NCI-H2227 treated with DMSO at 0.1 percent for 48 hours (cell line): ENCODE results near the gene GRIK5.

Experiments used
- DNase-seq: peaks from one replicate; lab custom pipeline; 2025; lab: John Stamatoyannopoulos, UW

The GRIK5 gene

DNA sequence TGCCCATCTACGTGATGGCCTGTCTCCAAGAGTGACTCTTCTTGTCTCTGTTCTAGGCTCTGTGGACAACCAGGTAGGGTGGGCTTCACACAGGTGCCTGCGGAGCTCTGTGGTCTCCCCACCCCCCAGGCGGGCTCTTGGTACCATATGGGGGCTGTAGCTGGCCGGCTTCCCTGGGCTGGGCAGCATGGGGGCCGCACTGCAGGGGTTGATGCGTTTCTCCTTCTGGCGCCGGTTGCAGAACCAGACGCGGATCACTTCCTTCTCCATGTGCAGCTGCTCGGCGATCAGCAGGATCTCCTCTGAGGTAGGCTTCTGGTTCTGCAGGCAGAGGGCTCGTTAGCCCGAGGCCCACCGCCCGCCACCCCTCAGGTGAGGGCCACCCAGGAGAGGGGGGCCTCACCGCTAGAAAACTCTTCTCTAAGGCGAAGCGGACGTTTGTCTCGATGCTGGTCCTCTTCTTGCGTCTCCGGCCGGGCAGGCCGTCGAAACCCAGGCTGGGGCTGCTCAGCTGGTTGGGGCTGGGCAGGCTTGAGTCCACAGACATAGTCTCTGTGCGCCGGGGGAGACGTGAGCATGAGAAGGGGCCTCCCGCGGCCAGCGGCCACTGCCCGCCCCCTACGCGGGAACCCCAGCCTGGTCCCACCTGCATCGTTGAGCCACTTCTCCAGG lies 25.3 kb upstream of the GRIK5 start:
- no peak for DNase-seq

DNA sequence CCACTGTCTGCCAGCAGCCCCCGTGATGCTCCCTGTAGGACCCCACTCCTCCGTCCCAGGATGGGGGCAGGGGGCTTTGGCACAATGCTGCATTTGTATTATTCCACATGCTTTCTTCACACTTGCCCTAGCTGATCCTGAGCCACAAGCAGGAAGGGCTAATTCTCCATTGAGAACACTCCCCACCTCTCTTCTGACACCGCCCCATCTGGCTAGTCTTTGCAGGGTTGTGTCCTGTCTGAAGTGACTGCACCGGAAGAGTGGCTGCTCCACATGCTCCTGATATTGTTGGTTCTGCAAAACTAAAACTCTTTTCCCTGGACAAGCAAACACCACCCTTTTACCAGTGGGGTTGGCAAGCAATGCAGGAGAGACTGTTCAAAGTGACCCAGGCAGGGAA lies 23.9 kb upstream of the GRIK5 start:
- DNase-seq: no peak

DNA sequence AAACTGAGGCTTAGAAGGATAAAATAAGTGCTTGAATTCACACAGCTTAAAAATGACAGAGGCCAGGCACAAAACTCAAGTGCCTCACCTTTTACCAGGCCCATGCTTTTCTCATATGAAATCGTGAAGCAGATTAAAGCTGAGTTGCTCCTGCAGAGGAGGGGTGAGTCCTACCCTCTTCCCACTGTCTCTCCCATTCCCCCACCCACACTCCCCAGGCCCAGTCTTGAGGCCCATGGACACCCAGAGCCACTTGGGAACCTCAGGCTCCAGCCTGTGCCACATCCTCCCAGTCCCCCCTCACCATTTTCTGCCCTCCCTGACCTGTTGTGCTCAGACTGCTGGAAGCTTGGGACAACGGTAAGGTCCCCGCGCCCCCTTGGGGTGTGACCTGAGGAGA lies 23.5 kb upstream of the GRIK5 start:
- DNase-seq: no peak

DNA sequence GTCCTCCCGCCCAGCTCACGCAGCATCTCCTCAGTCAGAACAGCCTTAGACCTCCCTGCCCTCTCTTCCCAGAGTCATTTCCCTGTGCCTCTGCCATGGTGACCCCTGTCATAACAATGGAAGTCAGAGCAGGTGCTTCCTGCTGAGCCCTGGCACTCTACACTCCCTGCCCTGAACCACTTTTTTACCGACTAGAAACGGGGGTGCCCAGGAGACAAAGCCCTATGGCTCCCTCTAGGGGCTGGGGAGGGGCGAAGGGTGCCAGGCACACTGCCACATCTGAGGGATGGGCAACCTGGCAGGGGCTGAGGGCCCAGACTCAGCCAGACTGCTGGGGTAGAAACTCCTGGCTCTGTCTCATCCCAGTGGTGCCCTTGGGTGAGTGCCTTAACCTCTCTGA lies 22.3 kb upstream of the GRIK5 start:
- no peak for DNase-seq

DNA sequence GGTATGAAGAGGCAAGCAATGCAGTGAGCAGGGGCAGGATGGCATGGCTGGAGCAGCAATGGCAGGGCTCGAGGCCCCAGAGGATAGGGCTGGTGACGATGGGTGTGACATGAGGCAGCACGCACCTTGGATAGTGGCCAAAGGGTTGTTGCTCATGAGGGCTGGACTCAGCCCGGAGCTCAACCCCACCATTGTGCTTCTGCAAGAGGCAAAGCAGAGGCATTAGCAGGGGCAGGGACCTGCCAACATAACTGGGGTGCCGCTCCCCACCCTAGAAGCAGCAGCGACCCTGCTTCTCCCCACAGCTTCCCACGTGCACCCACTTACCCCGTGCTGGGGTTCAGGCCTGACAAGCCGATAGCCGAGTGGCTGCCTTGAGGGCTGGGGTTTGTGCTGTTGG lies 21.7 kb upstream of the GRIK5 start:
- no peak for DNase-seq

DNA sequence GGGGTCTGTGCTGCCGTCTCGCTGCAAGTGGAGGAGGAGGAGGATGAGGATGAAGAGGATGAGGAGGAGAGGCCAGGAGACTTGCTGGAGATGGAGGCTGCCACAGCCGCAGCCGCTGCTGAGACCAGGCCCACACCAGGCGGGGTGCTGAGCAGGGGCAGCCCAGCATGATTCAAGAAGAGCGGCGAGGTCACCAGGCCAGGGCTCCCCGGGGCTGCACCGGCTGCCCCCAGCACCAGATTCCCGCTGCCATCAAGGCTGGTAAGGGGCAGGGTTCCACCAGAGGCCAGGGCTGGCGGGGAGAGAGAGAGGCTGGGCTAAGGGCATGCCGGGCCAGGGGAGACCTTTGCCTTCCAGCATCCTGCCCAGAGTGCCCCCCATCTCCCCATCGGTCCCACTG lies 21.3 kb upstream of the GRIK5 start:
- DNase-seq: no peak

DNA sequence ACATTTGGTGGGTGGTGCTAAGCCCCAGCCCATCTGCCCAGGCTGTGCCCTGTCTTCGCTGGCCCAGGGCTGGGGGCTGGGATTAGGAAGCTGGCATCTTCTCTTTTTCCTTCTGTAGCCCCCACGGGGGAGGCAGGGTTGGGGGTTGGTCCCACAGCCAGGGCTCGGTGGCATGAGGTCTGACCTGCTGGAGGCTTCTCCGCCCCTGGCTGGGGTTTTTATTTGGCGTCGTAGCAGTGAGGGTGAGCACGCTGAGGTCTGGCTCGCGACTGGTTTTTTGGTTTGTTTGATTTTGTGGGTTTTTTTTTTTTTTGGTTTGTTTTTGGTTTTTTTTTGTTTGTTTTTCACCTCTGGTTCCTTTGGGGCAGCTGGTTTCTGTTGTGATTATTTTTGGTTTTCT lies 20.7 kb upstream of the GRIK5 start:
- DNase-seq: no peak

DNA sequence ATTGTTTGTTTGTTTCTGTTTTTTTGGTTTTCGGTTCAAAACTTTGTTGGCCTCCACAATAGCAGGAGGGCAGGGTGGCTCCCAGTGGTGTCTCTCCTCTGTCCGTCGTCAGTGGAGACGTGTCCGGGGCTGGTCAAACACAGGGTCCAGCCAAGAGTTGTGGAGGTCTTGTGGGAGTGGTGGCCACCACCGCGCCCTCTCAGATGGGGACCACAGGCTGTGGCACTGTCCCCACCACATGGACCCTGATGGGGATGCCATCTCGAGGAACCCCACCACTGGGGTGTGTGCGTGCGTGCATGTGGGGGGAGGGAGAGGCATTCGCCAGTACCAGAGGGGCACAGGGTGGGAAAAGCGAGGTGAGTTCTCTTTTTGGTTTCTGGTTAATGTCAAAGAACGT lies 19.8 kb upstream of the GRIK5 start:
- no peak for DNase-seq

DNA sequence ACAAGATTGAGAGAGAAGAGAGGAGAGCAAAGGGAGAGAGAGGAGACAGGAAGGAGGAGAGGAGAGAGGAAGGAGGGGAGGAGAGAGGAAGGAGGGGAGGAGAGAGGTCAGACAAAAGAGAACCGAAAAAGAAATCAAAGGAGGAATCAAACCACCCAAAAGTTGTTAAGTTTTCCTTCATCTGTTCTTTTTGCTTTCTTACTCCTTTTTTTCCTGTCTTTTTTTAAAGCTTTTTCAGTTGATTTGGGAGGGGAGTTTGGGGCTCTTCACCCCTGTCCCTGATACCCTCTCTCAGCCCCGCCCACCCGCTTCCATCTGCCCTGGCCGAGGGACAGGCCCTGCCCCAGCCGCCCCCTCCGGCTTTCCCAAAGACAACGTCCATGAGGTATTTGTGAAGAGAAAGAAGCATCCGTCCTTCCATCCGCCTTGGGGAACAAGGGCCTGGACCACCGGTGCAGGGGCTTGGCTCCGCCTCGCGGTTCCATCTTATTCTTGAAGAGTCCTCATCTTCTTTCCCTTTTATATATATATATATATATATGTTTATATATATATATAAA lies 19.3 kb upstream of the GRIK5 start:
- no peak for DNase-seq

DNA sequence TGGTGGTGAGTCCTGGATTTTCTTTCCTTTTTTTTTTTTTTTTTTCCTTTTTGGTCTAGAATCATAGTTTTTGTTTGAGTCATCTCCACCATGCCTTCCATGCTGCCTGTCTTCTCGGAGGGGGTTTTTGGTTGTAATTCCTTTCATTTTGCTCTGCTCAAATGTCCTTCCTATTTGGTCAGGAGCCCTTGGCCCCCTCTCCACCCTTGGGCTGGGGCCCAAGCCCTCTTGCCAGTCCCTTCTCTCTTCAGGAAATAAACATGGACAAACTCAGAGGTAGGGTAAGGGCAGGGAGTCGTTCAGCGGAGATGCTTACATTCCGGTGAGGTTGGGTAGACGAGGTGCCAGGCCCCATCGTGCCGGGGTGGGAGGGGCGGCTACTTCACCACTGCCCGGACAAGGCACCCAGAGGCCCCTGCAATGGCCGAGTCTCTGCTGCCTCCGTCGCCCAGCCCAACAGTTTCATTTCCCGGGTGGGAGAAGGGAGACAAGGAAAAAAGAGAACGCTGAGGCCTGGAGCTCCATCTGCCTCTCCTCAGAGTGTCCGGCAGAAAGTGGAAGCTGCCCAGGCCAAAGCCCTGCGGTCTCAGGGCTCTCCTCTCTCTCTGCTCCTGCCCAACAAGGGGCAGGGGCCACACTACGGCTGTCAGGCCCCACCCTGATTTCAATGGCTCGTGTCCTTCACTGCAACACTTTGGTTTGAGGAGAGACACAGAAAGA lies 18.6 kb upstream of the GRIK5 start:
- DNase-seq: no peak

DNA sequence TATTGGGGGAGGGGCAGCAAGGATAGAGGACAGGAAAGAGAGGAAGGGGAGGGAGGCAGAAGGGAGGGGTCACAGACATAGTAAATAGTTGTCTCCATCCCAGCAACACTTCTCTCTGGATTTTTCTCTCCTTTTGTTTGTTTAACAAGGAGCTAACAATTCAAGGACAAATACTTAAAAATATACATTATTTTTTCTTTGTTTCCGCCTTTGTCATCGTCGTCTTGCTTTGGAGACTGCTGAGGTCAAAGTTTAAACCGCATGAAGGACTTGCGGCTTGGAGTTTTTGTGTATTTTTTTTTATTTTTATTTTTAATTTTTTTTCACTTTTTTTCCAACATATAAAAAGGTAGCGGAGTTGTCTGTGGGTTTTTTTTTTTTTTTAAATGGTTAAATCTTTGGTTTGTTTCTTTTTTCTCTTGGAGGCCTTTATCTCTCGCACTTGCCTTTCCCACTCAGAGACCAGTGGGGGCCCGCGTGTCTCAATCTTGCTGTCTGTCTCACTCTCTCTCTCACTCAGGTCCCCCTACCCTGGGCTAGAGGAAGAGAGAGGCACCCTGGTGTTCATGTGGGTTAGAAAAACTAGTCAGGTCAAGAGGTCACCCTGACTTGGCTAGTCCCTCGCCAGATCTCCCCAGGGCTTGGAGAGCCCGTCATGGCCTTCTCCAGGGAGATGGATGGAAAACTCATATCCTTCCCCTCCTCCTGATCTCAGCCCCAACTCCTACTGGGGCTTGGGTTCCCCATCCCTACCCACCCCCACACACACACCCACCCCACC lies 17.0 kb upstream of the GRIK5 start:
- DNase-seq: no peak

DNA sequence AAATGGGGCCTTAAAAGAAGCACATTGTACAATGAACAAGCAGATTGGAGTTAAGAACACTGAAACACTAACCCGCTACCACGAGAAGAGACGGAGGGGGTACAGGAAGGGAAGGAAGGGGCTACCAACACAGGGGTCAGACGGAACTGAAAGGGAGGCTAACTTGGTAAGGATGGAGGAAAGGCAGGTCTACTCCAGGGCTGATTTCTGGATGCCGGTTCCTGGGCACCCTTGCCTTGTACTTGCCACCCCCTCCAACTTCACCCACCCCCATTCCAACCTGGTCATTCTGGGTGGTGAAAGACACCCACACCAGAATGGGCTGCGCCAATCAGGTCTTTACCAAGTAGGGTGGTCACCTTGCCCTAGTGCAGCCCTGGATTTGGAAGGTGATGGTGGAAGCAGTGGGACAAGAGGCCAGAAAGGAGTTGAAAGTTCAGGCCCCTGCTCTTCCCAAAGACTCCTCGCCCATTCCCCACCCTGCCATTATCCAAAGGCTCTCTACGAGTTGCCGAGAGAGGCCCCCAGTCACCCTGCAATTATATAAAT lies 16.3 kb upstream of the GRIK5 start:
- no peak for DNase-seq

DNA sequence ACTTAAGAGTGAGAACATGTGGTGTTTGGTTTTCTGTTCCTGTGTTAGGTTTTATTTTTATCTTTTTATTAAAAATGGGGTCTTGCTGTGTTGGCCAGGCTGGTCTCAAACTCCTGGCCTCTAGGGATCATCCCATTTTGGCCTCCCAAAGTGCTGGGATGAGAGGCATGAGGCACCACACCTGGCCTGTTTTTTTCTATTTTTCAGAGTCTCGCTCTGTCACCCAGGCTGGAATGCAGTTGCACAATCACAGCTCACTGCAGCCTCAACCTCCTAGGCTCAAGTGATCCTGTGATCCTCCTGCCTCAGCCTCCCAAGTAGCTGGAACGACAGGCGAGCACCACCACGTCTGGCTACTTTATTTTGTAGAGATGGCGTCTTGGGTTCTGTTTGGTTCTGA lies 13.5 kb upstream of the GRIK5 start:
- no peak for DNase-seq

DNA sequence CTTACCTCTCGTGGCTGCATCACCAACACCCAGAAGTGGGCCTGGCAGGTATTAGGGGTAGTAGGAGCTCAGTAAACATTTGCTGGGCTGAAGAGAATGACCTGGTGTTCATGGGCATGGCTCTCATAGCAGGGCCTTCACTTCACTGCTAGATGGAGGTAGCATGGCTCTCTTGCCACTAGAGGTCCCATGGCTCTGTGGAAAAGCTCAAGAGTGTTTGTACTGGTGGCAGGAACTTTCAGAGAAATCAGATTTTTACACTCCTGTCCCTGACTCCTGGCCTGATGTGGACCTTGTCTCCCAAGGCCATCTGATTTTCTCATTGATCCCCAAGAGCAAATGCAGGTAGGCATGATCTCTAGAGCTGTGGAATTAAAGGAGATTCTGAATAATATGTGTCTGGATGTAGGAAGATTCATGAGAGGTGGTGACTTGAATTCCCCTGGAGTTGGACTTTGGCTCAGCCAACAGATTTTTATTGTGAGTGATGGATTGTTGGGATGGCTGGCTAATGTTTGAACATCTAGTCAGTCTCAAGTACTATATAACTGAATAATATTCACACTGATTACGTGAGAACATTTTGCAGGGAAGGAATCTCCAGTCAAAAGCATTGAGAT lies 11.7 kb upstream of the GRIK5 start:
- DNase-seq: peak; percentile 33

DNA sequence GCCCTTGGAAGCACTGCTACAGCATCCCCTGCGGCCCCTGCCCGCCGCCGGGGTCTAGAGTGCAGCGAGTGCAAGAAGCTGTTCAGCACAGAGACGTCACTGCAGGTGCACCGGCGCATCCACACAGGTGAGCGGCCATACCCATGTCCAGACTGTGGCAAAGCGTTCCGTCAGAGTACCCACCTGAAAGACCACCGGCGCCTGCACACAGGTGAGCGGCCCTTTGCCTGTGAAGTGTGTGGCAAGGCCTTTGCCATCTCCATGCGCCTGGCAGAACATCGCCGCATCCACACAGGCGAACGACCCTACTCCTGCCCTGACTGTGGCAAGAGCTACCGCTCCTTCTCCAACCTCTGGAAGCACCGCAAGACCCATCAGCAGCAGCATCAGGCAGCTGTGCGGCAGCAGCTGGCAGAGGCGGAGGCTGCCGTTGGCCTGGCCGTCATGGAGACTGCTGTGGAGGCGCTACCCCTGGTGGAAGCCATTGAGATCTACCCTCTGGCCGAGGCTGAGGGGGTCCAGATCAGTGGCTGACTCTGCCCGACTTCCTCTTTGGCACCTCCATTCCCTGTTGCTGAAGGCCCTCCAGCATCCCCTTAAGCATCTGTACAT lies 10.9 kb upstream of the GRIK5 start:
- no peak for DNase-seq

DNA sequence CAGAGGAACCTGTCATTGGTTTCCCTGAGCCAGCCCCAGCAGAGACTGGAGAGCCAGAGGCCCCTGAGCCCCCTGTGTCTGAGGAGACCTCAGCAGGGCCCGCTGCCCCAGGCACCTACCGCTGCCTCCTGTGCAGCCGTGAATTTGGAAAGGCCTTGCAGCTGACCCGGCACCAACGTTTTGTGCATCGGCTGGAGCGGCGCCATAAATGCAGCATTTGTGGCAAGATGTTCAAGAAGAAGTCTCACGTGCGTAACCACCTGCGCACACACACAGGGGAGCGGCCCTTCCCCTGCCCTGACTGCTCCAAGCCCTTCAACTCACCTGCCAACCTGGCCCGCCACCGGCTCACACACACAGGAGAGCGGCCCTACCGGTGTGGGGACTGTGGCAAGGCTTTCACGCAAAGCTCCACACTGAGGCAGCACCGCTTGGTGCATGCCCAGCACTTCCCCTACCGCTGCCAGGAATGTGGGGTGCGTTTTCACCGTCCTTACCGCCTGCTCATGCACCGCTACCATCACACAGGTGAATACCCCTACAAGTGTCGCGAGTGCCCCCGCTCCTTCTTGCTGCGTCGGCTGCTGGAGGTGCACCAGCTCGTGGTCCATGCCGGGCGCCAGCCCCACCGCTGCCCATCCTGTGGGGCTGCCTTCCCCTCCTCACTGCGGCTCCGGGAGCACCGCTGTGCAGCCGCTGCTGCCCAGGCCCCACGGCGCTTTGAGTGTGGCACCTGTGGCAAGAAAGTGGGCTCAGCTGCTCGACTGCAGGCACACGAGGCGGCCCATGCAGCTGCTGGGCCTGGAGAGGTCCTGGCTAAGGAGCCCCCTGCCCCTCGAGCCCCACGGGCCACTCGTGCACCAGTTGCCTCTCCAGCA lies 10.1 kb upstream of the GRIK5 start:
- DNase-seq: no peak

DNA sequence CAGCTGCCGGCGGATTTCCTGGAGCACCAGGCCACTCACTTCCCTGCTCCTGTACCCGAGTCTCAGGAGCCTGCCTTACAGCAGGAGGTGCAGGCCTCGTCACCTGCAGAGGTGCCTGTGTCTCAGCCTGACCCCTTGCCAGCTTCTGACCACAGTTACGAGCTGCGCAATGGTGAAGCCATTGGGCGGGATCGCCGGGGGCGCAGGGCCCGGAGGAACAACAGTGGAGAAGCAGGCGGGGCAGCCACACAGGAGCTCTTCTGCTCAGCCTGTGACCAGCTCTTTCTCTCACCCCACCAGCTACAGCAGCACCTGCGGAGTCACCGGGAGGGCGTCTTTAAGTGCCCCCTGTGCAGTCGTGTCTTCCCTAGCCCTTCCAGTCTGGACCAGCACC lies 9.3 kb upstream of the GRIK5 start:
- DNase-seq: no peak

DNA sequence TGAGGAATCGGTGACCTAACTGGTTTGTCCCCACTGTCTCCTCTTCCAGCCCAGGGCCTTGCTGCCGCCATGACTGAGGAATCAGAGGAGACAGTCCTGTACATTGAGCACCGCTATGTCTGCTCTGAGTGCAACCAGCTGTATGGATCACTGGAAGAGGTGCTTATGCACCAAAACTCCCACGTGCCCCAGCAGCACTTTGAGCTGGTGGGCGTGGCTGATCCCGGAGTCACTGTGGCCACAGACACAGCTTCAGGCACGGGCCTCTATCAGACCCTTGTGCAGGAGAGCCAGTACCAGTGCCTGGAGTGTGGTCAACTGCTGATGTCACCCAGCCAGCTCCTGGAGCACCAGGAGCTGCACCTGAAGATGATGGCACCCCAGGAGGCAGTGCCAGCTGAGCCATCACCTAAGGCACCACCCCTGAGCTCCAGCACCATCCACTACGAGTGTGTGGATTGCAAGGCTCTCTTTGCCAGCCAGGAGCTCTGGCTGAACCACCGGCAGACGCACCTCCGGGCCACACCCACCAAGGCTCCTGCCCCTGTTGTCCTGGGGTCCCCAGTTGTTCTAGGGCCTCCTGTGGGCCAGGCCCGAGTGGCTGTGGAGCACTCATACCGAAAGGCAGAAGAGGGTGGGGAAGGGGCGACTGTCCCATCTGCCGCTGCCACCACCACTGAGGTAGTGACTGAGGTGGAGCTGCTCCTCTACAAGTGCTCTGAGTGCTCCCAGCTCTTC lies 8.7 kb upstream of the GRIK5 start:
- no peak for DNase-seq

DNA sequence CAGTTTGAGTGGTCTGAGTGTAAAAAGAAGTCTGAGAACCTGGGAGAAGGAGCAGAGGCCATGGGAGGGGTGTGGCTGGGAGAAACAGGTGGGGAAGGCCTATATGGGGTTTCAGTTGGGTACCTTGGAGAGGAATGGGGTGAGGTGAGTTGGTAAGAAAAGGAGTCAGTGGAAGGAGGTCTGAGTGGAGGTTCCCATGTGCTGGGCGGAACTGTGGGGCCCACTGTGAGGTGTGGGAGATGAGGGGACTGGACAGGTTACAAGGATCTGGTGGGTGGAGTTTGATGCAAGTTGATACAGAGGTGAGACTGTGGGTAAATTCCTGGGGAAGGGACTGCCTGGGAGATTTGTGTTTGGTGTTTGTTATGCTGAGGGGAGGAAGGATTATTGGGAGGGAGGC lies 8.1 kb upstream of the GRIK5 start:
- no peak for DNase-seq

DNA sequence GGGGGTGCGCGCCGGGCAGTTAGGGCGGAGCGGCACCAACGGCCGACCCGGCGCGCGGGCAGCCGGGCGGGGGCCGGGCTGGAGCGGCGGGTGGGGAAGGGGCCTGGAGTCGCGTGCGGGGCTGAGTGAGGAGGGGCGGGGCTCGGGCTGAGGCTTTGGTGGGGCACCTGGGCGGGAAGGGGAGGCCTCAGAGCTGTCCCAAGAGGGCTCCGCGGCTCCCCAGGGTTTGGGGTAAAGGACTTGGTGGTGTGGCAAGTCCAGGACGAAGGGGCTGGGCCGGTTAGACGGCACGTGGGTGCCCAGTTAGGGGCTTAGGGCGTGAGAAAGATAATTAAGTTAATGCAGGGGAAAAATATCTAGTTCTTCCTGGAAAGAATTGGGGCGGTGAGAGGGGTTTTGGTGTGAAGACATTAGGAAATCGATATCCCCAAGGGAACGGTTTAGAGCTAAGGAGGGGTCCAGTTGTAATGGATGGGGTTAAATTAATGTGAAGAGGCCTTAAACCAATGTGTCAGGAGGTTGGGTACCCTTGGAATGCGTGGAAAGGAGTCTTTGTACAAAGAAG lies 6.5 kb upstream of the GRIK5 start:
- no peak for DNase-seq
